Right lobe of liver (tissue), 4 donors: ENCODE results near the gene DOCK1.

Experiments
- CTCF ChIP-seq, 4 donors: fragments of 200-600 bp in 3 of 4; fragments of 450-650 bp in 1 of 4; IDR thresholded peaks; one replicate each; pipeline versions ENCODE4 v1.5.1 to v1.8.0; 2016 to 2022; ENCODE audit warnings: antibody characterized with exemption in 4 of 4, mild to moderate bottlenecking in 2 of 4
- POLR2A ChIP-seq: fragments of 450-650 bp; IDR thresholded peaks from one replicate; pipeline ENCODE4 v1.6.1; 2017; ENCODE audit warnings: antibody characterized with exemption, mild to moderate bottlenecking
- donor health status: DM: no; HTN: no; CAD: no.
- donor health status: DM: no; HTN: no; CAD: no.
- donor health status: DM: no; HTN: yes; CAD: no.

- no peak for TF ChIP-seq POLR2A
- no peak for TF ChIP-seq CTCF (IDR thresholded peaks at IDR 0.05)
Observed at GRCh38 chr10:127398140-127398970, 493.1 kb downstream of the DOCK1 start.
